ENCODE results near the gene ABCC10.

The ABCC10 gene

GRCh38 chr6:43492673-43493072 lies 65.3 kb downstream of the ABCC10 start:
- no peak overlapping the region for H3K23ac ChIP-seq (ENCODE audit: low read length)
- no peak overlapping the region for H3K4me3 ChIP-seq (ENCODE audit: low read length)
- DNase-seq = no peak
- peaks cover 31% of the 10 kb centered on the region for H3K79me1 ChIP-seq (ENCODE audit: low read length)
- H3K4me1 ChIP-seq (ENCODE audit: control insufficient read depth, low read depth, low read length) = peaks cover 7% of the 10 kb centered on the region
- no peak overlapping the region for H4K5ac ChIP-seq (ENCODE audit: low read length)
- H3K4ac ChIP-seq (ENCODE audit: low read depth, low read length) = no peak overlapping the region
- no peaks in the 10 kb centered on the region for H3K36me3 ChIP-seq (ENCODE audit: control insufficient read depth, insufficient read depth, low read length)
- no peak overlapping the region for H2BK15ac ChIP-seq (replicated peaks; ENCODE audit: low read depth)
- H2BK5ac ChIP-seq (ENCODE audit: low read length) = no peak overlapping the region
- H4K8ac ChIP-seq (ENCODE audit: low read depth, low read length) = no peak overlapping the region
- H3K27me3 ChIP-seq (ENCODE audit: insufficient read depth, low read length, poor library complexity) = no peaks in the 10 kb centered on the region
- no peak overlapping the region for H2AK5ac ChIP-seq (ENCODE audit: low read length)
- H2BK120ac ChIP-seq (ENCODE audit: low read depth, low read length) = no peak overlapping the region
- H3K79me2 ChIP-seq (ENCODE audit: control insufficient read depth, insufficient read depth, low read length) = peaks cover 19% of the 10 kb centered on the region
- no CpG with 5 or more reads among the region's 3 CpGs for WGBS (ENCODE audit: extremely low coverage, insufficient coverage, low lambda C conversion rate)
- no peak overlapping the region for H3K9ac ChIP-seq (ENCODE audit: low read length)
- no peak overlapping the region for H3K56ac ChIP-seq (ENCODE audit: low read length)
- H3K4me2 ChIP-seq (ENCODE audit: low read length) = no peak overlapping the region
- no peak overlapping the region for H3K18ac ChIP-seq (ENCODE audit: low read length)
- no peak overlapping the region for H3K27ac ChIP-seq (ENCODE audit: low read depth, low read length)

GRCh38 chr6:43493230-43493629 lies 65.9 kb downstream of the ABCC10 start:
- Histone ChIP-seq H3K56ac (ENCODE audit: low read length) (no peak overlapping the region), H3K4me1 (ENCODE audit: control insufficient read depth, low read depth, low read length) (peaks cover 7% of the 10 kb centered on the region), H3K79me1 (ENCODE audit: low read length) (peaks cover 31% of the 10 kb centered on the region), H3K18ac (ENCODE audit: low read length) (no peak overlapping the region), H3K79me2 (ENCODE audit: control insufficient read depth, insufficient read depth, low read length) (peaks cover 19% of the 10 kb centered on the region), H4K8ac (ENCODE audit: low read depth, low read length) (no peak overlapping the region), H3K23ac (ENCODE audit: low read length) (no peak overlapping the region), H2BK15ac (replicated peaks; ENCODE audit: low read depth) (no peak overlapping the region), H3K4me2 (ENCODE audit: low read length) (no peak overlapping the region), H3K9ac (ENCODE audit: low read length) (no peak overlapping the region), H2BK5ac (ENCODE audit: low read length) (no peak overlapping the region), H2AK5ac (ENCODE audit: low read length) (no peak overlapping the region), H3K36me3 (ENCODE audit: control insufficient read depth, insufficient read depth, low read length) (no peaks in the 10 kb centered on the region), H2BK120ac (ENCODE audit: low read depth, low read length) (no peak overlapping the region), H3K27ac (ENCODE audit: low read depth, low read length) (no peak overlapping the region), H3K4me3 (ENCODE audit: low read length) (no peak overlapping the region), H3K27me3 (ENCODE audit: insufficient read depth, low read length, poor library complexity) (no peaks in the 10 kb centered on the region), H4K5ac (ENCODE audit: low read length) (no peak overlapping the region), H3K4ac (ENCODE audit: low read depth, low read length) (no peak overlapping the region)
- WGBS (ENCODE audit: extremely low coverage, insufficient coverage, low lambda C conversion rate) = no CpG with 5 or more reads among the region's 2 CpGs
- no peak for DNase-seq

GRCh38 chr6:43493833-43494232 lies 66.5 kb downstream of the ABCC10 start:
- H3K27ac ChIP-seq (ENCODE audit: low read depth, low read length) = no peak overlapping the region

GRCh38 chr6:43494321-43494720 lies 67.0 kb downstream of the ABCC10 start:
- Histone ChIP-seq H2BK120ac (ENCODE audit: low read depth, low read length) (no peak overlapping the region), H3K56ac (ENCODE audit: low read length) (no peak overlapping the region), H3K27me3 (ENCODE audit: insufficient read depth, low read length, poor library complexity) (no peaks in the 10 kb centered on the region), H3K4me2 (ENCODE audit: low read length) (no peak overlapping the region), H2AK5ac (ENCODE audit: low read length) (no peak overlapping the region), H3K4me1 (ENCODE audit: control insufficient read depth, low read depth, low read length) (peaks cover 7% of the 10 kb centered on the region), H3K36me3 (ENCODE audit: control insufficient read depth, insufficient read depth, low read length) (no peaks in the 10 kb centered on the region), H3K79me2 (ENCODE audit: control insufficient read depth, insufficient read depth, low read length) (peaks cover 19% of the 10 kb centered on the region), H3K79me1 (ENCODE audit: low read length) (peaks cover 31% of the 10 kb centered on the region), H2BK5ac (ENCODE audit: low read length) (no peak overlapping the region), H3K4me3 (ENCODE audit: low read length) (no peak overlapping the region), H2BK15ac (replicated peaks; ENCODE audit: low read depth) (no peak overlapping the region), H3K9ac (ENCODE audit: low read length) (no peak overlapping the region), H3K18ac (ENCODE audit: low read length) (no peak overlapping the region), H3K27ac (ENCODE audit: low read depth, low read length) (no peak overlapping the region), H3K23ac (ENCODE audit: low read length) (no peak overlapping the region), H4K5ac (ENCODE audit: low read length) (no peak overlapping the region), H3K4ac (ENCODE audit: low read depth, low read length) (no peak overlapping the region), H4K8ac (ENCODE audit: low read depth, low read length) (no peak overlapping the region)
- no peak for DNase-seq
- no CpG with 5 or more reads among the region's 6 CpGs for WGBS (ENCODE audit: extremely low coverage, insufficient coverage, low lambda C conversion rate)

More at GRCh38 chr6:43493833-43494232, 66.5 kb downstream of the ABCC10 start:
- no peak overlapping the region for H2BK5ac ChIP-seq (ENCODE audit: low read length)
- H3K56ac ChIP-seq (ENCODE audit: low read length) = no peak overlapping the region
- no peak overlapping the region for H2AK5ac ChIP-seq (ENCODE audit: low read length)
- H3K36me3 ChIP-seq (ENCODE audit: control insufficient read depth, insufficient read depth, low read length) = no peaks in the 10 kb centered on the region
- no peak overlapping the region for H4K5ac ChIP-seq (ENCODE audit: low read length)
- H2BK15ac ChIP-seq (replicated peaks; ENCODE audit: low read depth) = no peak overlapping the region
- H4K8ac ChIP-seq (ENCODE audit: low read depth, low read length) = no peak overlapping the region
- H3K79me1 ChIP-seq (ENCODE audit: low read length) = peaks cover 31% of the 10 kb centered on the region
- no peak overlapping the region for H3K4ac ChIP-seq (ENCODE audit: low read depth, low read length)
- H3K4me1 ChIP-seq (ENCODE audit: control insufficient read depth, low read depth, low read length) = peaks cover 7% of the 10 kb centered on the region
- DNase-seq = no peak
- no peak overlapping the region for H3K23ac ChIP-seq (ENCODE audit: low read length)
- H2BK120ac ChIP-seq (ENCODE audit: low read depth, low read length) = no peak overlapping the region
- H3K9ac ChIP-seq (ENCODE audit: low read length) = no peak overlapping the region
- WGBS (ENCODE audit: extremely low coverage, insufficient coverage, low lambda C conversion rate) = no CpG with 5 or more reads among the region's 7 CpGs
- no peaks in the 10 kb centered on the region for H3K27me3 ChIP-seq (ENCODE audit: insufficient read depth, low read length, poor library complexity)
- H3K4me3 ChIP-seq (ENCODE audit: low read length) = no peak overlapping the region
- H3K4me2 ChIP-seq (ENCODE audit: low read length) = no peak overlapping the region
- peaks cover 19% of the 10 kb centered on the region for H3K79me2 ChIP-seq (ENCODE audit: control insufficient read depth, insufficient read depth, low read length)
- no peak overlapping the region for H3K18ac ChIP-seq (ENCODE audit: low read length)

GRCh38 chr6:43494766-43495165 lies 67.4 kb downstream of the ABCC10 start:
- Histone ChIP-seq H3K4me2 (ENCODE audit: low read length) (no peak overlapping the region), H3K23ac (ENCODE audit: low read length) (no peak overlapping the region), H2AK5ac (ENCODE audit: low read length) (no peak overlapping the region), H3K4me3 (ENCODE audit: low read length) (no peak overlapping the region), H3K18ac (ENCODE audit: low read length) (no peak overlapping the region), H4K8ac (ENCODE audit: low read depth, low read length) (no peak overlapping the region), H3K79me1 (ENCODE audit: low read length) (peaks cover 28% of the 10 kb centered on the region), H3K56ac (ENCODE audit: low read length) (no peak overlapping the region), H2BK15ac (replicated peaks; ENCODE audit: low read depth) (no peak overlapping the region), H3K4me1 (ENCODE audit: control insufficient read depth, low read depth, low read length) (peaks cover 7% of the 10 kb centered on the region), H3K27me3 (ENCODE audit: insufficient read depth, low read length, poor library complexity) (no peaks in the 10 kb centered on the region), H3K9ac (ENCODE audit: low read length) (no peak overlapping the region), H3K27ac (ENCODE audit: low read depth, low read length) (no peak overlapping the region), H3K79me2 (ENCODE audit: control insufficient read depth, insufficient read depth, low read length) (peaks cover 19% of the 10 kb centered on the region), H4K5ac (ENCODE audit: low read length) (no peak overlapping the region), H3K4ac (ENCODE audit: low read depth, low read length) (no peak overlapping the region), H3K36me3 (ENCODE audit: control insufficient read depth, insufficient read depth, low read length) (no peaks in the 10 kb centered on the region), H2BK5ac (ENCODE audit: low read length) (no peak overlapping the region), H2BK120ac (ENCODE audit: low read depth, low read length) (no peak overlapping the region)
- no peak for DNase-seq
- no CpG with 5 or more reads among the region's 4 CpGs for WGBS (ENCODE audit: extremely low coverage, insufficient coverage, low lambda C conversion rate)

- Histone ChIP-seq H3K18ac (ENCODE audit: low read length) (no peak overlapping the region), H2AK5ac (ENCODE audit: low read length) (no peak overlapping the region), H2BK15ac (replicated peaks; ENCODE audit: low read depth) (no peak overlapping the region), H2BK120ac (ENCODE audit: low read depth, low read length) (no peak overlapping the region), H4K8ac (ENCODE audit: low read depth, low read length) (no peak overlapping the region), H3K27me3 (ENCODE audit: insufficient read depth, low read length, poor library complexity) (no peaks in the 10 kb centered on the region), H3K9ac (ENCODE audit: low read length) (no peak overlapping the region), H3K23ac (ENCODE audit: low read length) (no peak overlapping the region), H3K36me3 (ENCODE audit: control insufficient read depth, insufficient read depth, low read length) (no peaks in the 10 kb centered on the region), H4K5ac (ENCODE audit: low read length) (no peak overlapping the region), H2BK5ac (ENCODE audit: low read length) (no peak overlapping the region), H3K4me3 (ENCODE audit: low read length) (no peak overlapping the region), H3K79me2 (ENCODE audit: control insufficient read depth, insufficient read depth, low read length) (peaks cover 17% of the 10 kb centered on the region), H3K4ac (ENCODE audit: low read depth, low read length) (no peak overlapping the region), H3K79me1 (ENCODE audit: low read length) (peaks cover 25% of the 10 kb centered on the region), H3K27ac (ENCODE audit: low read depth, low read length) (no peak overlapping the region), H3K4me2 (ENCODE audit: low read length) (no peak overlapping the region), H3K4me1 (ENCODE audit: control insufficient read depth, low read depth, low read length) (peaks cover 7% of the 10 kb centered on the region), H3K56ac (ENCODE audit: low read length) (no peak overlapping the region)
- DNase-seq = no peak
- no CpG with 5 or more reads among the region's 4 CpGs for WGBS (ENCODE audit: extremely low coverage, insufficient coverage, low lambda C conversion rate)
Measured at GRCh38 chr6:43495409-43495941, 68.1 kb downstream of the ABCC10 start.

Measured in mesendoderm (in vitro differentiated cells).